Measurements from ENCODE around the gene DMGDH.

Gene DMGDH

GRCh38 chr5:79069488-79070349, at the start of gene DMGDH, which contains the start of gene BHMT2:
Gene DMGDH (minus strand): TSS chr5:79069674. CDS start chr5:79069620, 54 bp downstream.
Gene BHMT2 (plus strand): TSS chr5:79069767. CDS start chr5:79069783, 16 bp downstream.
- no peak for DNase-seq

GRCh38 chr5:79112703-79113058, 43.2 kb upstream of the DMGDH start:
- no peak for DNase-seq

- DNase-seq: no peak
Measured at GRCh38 chr5:79111960-79112702, 42.7 kb upstream of the DMGDH start.

- no peak for DNase-seq
Measured at GRCh38 chr5:79111387-79111959, 42.0 kb upstream of the DMGDH start, which contains the start of gene BHMT. Gene BHMT (plus strand): TSS chr5:79111809. CDS start chr5:79111886, 77 bp downstream.

GRCh38 chr5:79109527-79110492, 40.3 kb upstream of the DMGDH start:
- DNase-seq: peak; percentile 23

- no peak for DNase-seq
Measured at GRCh38 chr5:79108792-79109191, 39.3 kb upstream of the DMGDH start.

GRCh38 chr5:79108086-79108485, 38.6 kb upstream of the DMGDH start:
- no peak for DNase-seq

- no peak for DNase-seq
Measured at GRCh38 chr5:79107020-79107796, 37.7 kb upstream of the DMGDH start.

- no peak for DNase-seq
Measured at GRCh38 chr5:79105868-79106267, 36.4 kb upstream of the DMGDH start.

- DNase-seq: no peak
Measured at GRCh38 chr5:79093762-79094161, 24.3 kb upstream of the DMGDH start.

GRCh38 chr5:79091064-79091463, 21.6 kb upstream of the DMGDH start:
- DNase-seq: no peak

GRCh38 chr5:79088507-79088906, 19.0 kb upstream of the DMGDH start:
- no peak for DNase-seq

- DNase-seq: no peak
Measured at GRCh38 chr5:79086116-79086515, 16.6 kb upstream of the DMGDH start.

GRCh38 chr5:79081779-79082178, 12.3 kb upstream of the DMGDH start:
- DNase-seq: no peak

- DNase-seq: no peak
Measured at GRCh38 chr5:79080804-79081203, 11.3 kb upstream of the DMGDH start.

- no peak for DNase-seq
Measured at GRCh38 chr5:79077680-79078365, 8.3 kb upstream of the DMGDH start.

GRCh38 chr5:79076819-79077218, 7.3 kb upstream of the DMGDH start:
- DNase-seq: no peak

- no peak for DNase-seq
Measured at GRCh38 chr5:79075646-79076426, 6.4 kb upstream of the DMGDH start.

GRCh38 chr5:79074641-79075040, 5.2 kb upstream of the DMGDH start:
- DNase-seq: no peak

- no peak for DNase-seq
Measured at GRCh38 chr5:79070350-79070667, 835 bp upstream of the DMGDH start.

Data from activated CD4-positive, alpha-beta T cell treated with anti-CD3 and anti-CD28 coated beads, Interleukin-2, Interleukin-6, amounts not matched to agents 100 ng/mL and 50 ng/mL, durations not matched to agents 16 hours and 8 hours (primary cell).